Keratinocyte (primary cell): ENCODE data around the gene SCNN1A. TPM values are rescaled to one million over a fixed set of nuclear protein-coding genes. Genes with fewer than 3 reads are reported as not detected.

ENCODE experiments used
- DNase-seq: peaks from one replicate; pipeline ENCODE4 v3.0.0-alpha.2; 2011; ENCODE audit warnings: low read depth, missing footprints, low spot score
- FAIRE-seq: peaks from 2 replicates; lab custom pipeline; 2011; peaks lifted over from hg19 to GRCh38; lab: Jason Lieb, UNC
- H2AFZ ChIP-seq: 2 replicates; pipeline ENCODE4 v1.6.0; 2012; ENCODE audit warnings: low read length, control low read depth, inconsistent platforms; ENCODE audit not compliant: control insufficient read depth
- H3K27ac ChIP-seq: 2 replicates; pipeline ENCODE4 v1.5.1; 2011; ENCODE audit warnings: low read length; ENCODE audit not compliant: control insufficient read depth, insufficient read depth
- H3K27me3 ChIP-seq: 3 replicates; pipeline ENCODE4 v1.6.0; 2011; ENCODE audit warnings: low read length; ENCODE audit not compliant: control insufficient read depth, insufficient read depth; ENCODE audit errors: extremely low read depth
- H3K36me3 ChIP-seq, 2 experiments: 2 replicates in 1 of 2; 3 replicates in 1 of 2; pipeline ENCODE4 v1.5.1; 2011; ENCODE audit warnings: low read length in 2 of 2, mild to moderate bottlenecking in 1 of 2; ENCODE audit not compliant: control insufficient read depth in 2 of 2, insufficient read depth in 2 of 2; ENCODE audit errors: extremely low read depth in 1 of 2
- H3K4me1 ChIP-seq: 3 replicates; pipeline ENCODE4 v1.5.1; 2011; ENCODE audit warnings: low read length; ENCODE audit not compliant: control insufficient read depth, insufficient read depth; ENCODE audit errors: extremely low read depth
- H3K4me2 ChIP-seq: 3 replicates; pipeline ENCODE4 v1.6.0; 2011; ENCODE audit warnings: low read depth, low read length; ENCODE audit not compliant: control insufficient read depth, insufficient read depth; ENCODE audit errors: extremely low read depth
- H3K4me3 ChIP-seq, 3 experiments: fragments of 200-600 bp in 1 of 3; sonication (generic) in 1 of 3; 2 replicates in 2 of 3; 3 replicates in 1 of 3; pipeline ENCODE4 v1.5.1; 2011 to 2016; ENCODE audit warnings: low read length in 3 of 3, mild to moderate bottlenecking in 3 of 3, control low read depth in 2 of 3, inconsistent platforms in 1 of 3, low read depth in 1 of 3, mixed read lengths in 1 of 3, mixed run types in 1 of 3, moderate library complexity in 1 of 3; ENCODE audit not compliant: control insufficient read depth in 2 of 3, insufficient read depth in 2 of 3; ENCODE audit errors: extremely low read depth in 1 of 3
- H3K79me2 ChIP-seq: 2 replicates; pipeline ENCODE4 v1.6.0; 2012; ENCODE audit warnings: low read length; ENCODE audit not compliant: control insufficient read depth, insufficient read depth
- H3K9ac ChIP-seq: 3 replicates; pipeline ENCODE4 v1.6.0; 2011; ENCODE audit warnings: low read length; ENCODE audit not compliant: control insufficient read depth, insufficient read depth; ENCODE audit errors: extremely low read depth
- H3K9me1 ChIP-seq: 3 replicates; pipeline ENCODE4 v1.6.0; 2011; ENCODE audit warnings: low read length; ENCODE audit not compliant: control insufficient read depth, insufficient read depth; ENCODE audit errors: extremely low read depth
- H3K9me3 ChIP-seq: 2 replicates; pipeline ENCODE4 v1.5.1; 2012; ENCODE audit warnings: low read depth, low read length; ENCODE audit not compliant: control insufficient read depth
- H4K20me1 ChIP-seq: 3 replicates; pipeline ENCODE4 v1.6.0; 2011; ENCODE audit warnings: low read length; ENCODE audit not compliant: control insufficient read depth, insufficient read depth; ENCODE audit errors: extremely low read depth
- CTCF ChIP-seq, 3 experiments: IDR thresholded peaks in 1 of 3; conservative IDR thresholded peaks in 1 of 3; optimal IDR thresholded peaks in 1 of 3; 2 replicates in 2 of 3; 3 replicates in 1 of 3; pipeline versions ENCODE3 to v1.5.1; 2011; ENCODE audit warnings: low read length in 3 of 3, mild to moderate bottlenecking in 3 of 3, moderate library complexity in 2 of 3, control low read depth in 1 of 3, inconsistent platforms in 1 of 3; ENCODE audit not compliant: insufficient read depth in 2 of 3; ENCODE audit errors: extremely low read depth in 1 of 3
- EZH2 ChIP-seq: IDR thresholded peaks from one replicate; pipeline ENCODE4 v1.6.1; 2012; ENCODE audit warnings: inconsistent platforms, mild to moderate bottlenecking, low read length, moderate library complexity
- dilution Hi-C: fragments of 300-500 bp; cut with MboI; formaldehyde crosslinking; loops from one replicate; pipeline ENCODE4 v1.7.0; 2020; ENCODE audit warnings: low sequenced_read_pairs; ENCODE audit not compliant: extremely low pct_ligation_motif_present
- polyA plus RNA-seq, 5 experiments: library from polyadenylated mRNA; depleted of rRNA in 3 of 5; stranded (reverse) in 3 of 5; stranded (forward) in 1 of 5; unstranded in 1 of 5; fragments of >200 nt; gene quantifications; 1 replicate in 1 of 5; 2 replicates in 3 of 5; 3 replicates in 1 of 5; pipeline versions ENCODE4 v1.2.1 to v1.2.3, GENCODE V29; 2011 to 2012; ENCODE audit warnings: missing spikeins in 2 of 5, low read depth in 1 of 5, low replicate concordance in 1 of 5

The SCNN1A gene
- polyA plus RNA-seq, 1 donor (not counting 4 experiments of a cell fraction or from before 2014, with no cell fraction given) = 11.1 TPM

- no peaks in the 10 kb centered on the region for H3K27me3 ChIP-seq
- H3K27ac ChIP-seq = no peak overlapping the region
- no peaks in the 10 kb centered on the region for H3K9me1 ChIP-seq
- no peaks in the 10 kb centered on the region for H3K36me3 ChIP-seq
- dilution Hi-C loops = no loop called here
- H3K9me3 ChIP-seq = no peaks in the 10 kb centered on the region
- no peak for DNase-seq
- no peak overlapping the region for H2AFZ ChIP-seq
- H3K9ac ChIP-seq = no peak overlapping the region
- peaks cover 54% of the 10 kb centered on the region for H3K4me1 ChIP-seq
- no peaks in the 10 kb centered on the region for H4K20me1 ChIP-seq
- H3K4me3 ChIP-seq = no peak overlapping the region
- H3K4me2 ChIP-seq = no peak overlapping the region
- FAIRE-seq = peak; percentile 32
- H3K79me2 ChIP-seq = peaks cover 13% of the 10 kb centered on the region
- TF ChIP-seq CTCF (optimal IDR thresholded peaks at IDR 0.05 in 1 of 3, IDR thresholded peaks at IDR 0.05 in 1 of 3, conservative IDR thresholded peaks at IDR 0.05 in 1 of 3; ENCODE audit: extremely low read depth in 1 of 3, insufficient read depth in 2 of 3, low read length in 3 of 3) = no peak
- no peak for TF ChIP-seq EZH2
Observed at GRCh38 chr12:6368906-6369525, 6.3 kb downstream of the SCNN1A start.

DNA sequence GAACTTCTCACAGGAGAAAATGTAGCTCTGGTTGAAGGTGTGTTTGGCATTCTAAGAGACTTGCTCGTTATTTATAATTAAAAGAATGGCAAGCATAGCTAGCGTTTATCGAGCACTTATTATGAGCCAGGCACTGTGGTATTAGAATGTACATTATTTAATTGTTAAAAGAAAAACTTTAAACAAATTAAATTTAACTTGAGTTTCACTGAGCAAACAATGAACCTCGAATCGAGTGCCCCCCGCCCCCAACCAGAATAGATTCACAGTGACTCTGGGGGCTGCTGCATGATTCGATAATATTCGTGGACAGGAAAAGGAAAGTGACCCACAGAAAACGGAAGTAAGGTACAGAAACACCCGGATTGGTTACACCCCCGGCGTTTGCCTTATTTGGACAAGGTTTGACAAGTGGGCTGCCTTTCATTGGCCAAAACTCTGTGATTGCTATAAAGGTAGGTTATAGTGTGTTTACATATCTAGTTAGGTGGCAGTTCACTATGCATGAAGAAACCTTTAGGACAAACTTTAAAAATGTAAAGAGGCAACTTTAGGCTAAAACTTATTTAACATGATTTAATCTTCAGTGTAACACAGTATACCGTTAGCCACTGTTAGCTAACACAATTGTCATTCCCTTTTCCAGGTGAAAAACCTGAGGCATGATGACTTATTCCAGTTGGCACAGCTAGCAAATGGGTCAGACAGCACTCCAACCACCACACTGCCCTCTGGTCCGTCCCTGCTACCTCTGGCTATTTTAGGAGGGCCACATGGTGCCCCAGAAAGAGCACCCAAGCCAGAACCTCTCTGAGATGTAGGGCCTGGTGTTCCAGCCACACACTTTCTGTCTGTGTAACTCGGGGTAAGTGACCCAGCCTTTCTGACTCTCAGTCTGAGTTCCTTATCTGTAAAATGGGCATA, 7.1 kb downstream of the SCNN1A start:
- Histone ChIP-seq H3K9ac (no peak overlapping the region), H3K27me3 (no peaks in the 10 kb centered on the region), H3K79me2 (peaks cover 10% of the 10 kb centered on the region), H3K27ac (no peak overlapping the region), H3K4me1 (peaks cover 51% of the 10 kb centered on the region), H3K9me1 (no peaks in the 10 kb centered on the region), H3K4me2 (no peak overlapping the region), H2AFZ (no peak overlapping the region), H3K9me3 (no peaks in the 10 kb centered on the region), H3K36me3 (no peaks in the 10 kb centered on the region), H4K20me1 (no peaks in the 10 kb centered on the region), H3K4me3 (no peak overlapping the region)
- DNase-seq (no peak), FAIRE-seq (peak; percentile 44)
- no peak for TF ChIP-seq CTCF (optimal IDR thresholded peaks at IDR 0.05 in 1 of 3, IDR thresholded peaks at IDR 0.05 in 1 of 3, conservative IDR thresholded peaks at IDR 0.05 in 1 of 3; ENCODE audit: extremely low read depth in 1 of 3, insufficient read depth in 2 of 3, low read length in 3 of 3)
- TF ChIP-seq EZH2 = no peak
- dilution Hi-C loops = no loop called here
